K562 (cell line): ENCODE data around the gene TMEM114. TPM values are rescaled to one million over a fixed set of nuclear protein-coding genes. Genes with fewer than 3 reads are reported as not detected.

Experiments
- ARID1B ChIP-seq: fragments of 450-650 bp; IDR thresholded peaks from 2 replicates; pipeline ENCODE4 v1.6.1; 2016; ENCODE audit warnings: antibody characterized with exemption, mild to moderate bottlenecking, inconsistent platforms
- BCL6 ChIP-seq: fragments of 250-450 bp; sonication (Bioruptor Pico); IDR thresholded peaks from 2 replicates; pipeline ENCODE4 v1.4.0; 2020
- CHD4 ChIP-seq: fragments of 200-600 bp; sonication (generic); IDR thresholded peaks from 3 replicates; pipeline ENCODE4 v1.6.1; 2012; ENCODE audit warnings: low read depth, mild to moderate bottlenecking, mixed read lengths, low read length, inconsistent platforms; ENCODE audit not compliant: insufficient read depth, insufficient replicate concordance, poor library complexity, severe bottlenecking
- DMBX1 ChIP-seq: fragments of 250-450 bp; sonication (Bioruptor Pico); IDR thresholded peaks from 2 replicates; pipeline ENCODE4 v1.8.0; 2022; ENCODE audit warnings: inconsistent platforms, mild to moderate bottlenecking, moderate library complexity, borderline replicate concordance
- DPF2 ChIP-seq: fragments of 450-650 bp; IDR thresholded peaks from 2 replicates; pipeline ENCODE4 v1.6.1; 2016
- GATA2 ChIP-seq: sonication (generic); formaldehyde crosslinking; IDR thresholded peaks from 2 replicates; pipeline ENCODE4 v1.4.0; 2020; ENCODE audit warnings: mild to moderate bottlenecking, missing genetic modification reagents
- KLF1 ChIP-seq: fragments of 450-650 bp; IDR thresholded peaks from 2 replicates; pipeline ENCODE4 v1.6.1; 2016; ENCODE audit warnings: missing genetic modification characterization, missing compliant biosample characterization
- KLF6 ChIP-seq: fragments of 250-450 bp; sonication (Bioruptor Pico); IDR thresholded peaks from 2 replicates; pipeline ENCODE4 v1.4.0; 2020; ENCODE audit warnings: mild to moderate bottlenecking, moderate library complexity, borderline replicate concordance
- MEF2D ChIP-seq: conservative IDR thresholded peaks from 2 replicates; pipeline ENCODE4 v1.6.1; 2016; ENCODE audit warnings: low read depth, missing genetic modification characterization, missing compliant biosample characterization
- MITF ChIP-seq: IDR thresholded peaks from 2 replicates; pipeline ENCODE4 v1.6.1; 2014; ENCODE audit warnings: antibody characterized with exemption
- NCOA1 ChIP-seq: fragments of 450-650 bp; IDR thresholded peaks from 2 replicates; pipeline ENCODE4 v1.6.1; 2016; ENCODE audit warnings: low read depth
- NFIC ChIP-seq: fragments of 450-650 bp; IDR thresholded peaks from 2 replicates; pipeline ENCODE4 v1.6.1; 2017; ENCODE audit warnings: mild to moderate bottlenecking, inconsistent platforms
- PRPF4 ChIP-seq: fragments of 200-400 bp; formaldehyde crosslinking; IDR thresholded peaks from one replicate; pipeline ENCODE4 v1.6.1; 2017; ENCODE audit warnings: low read length, low read depth, mild to moderate bottlenecking; ENCODE audit not compliant: insufficient read depth, poor library complexity, severe bottlenecking
- SNRNP70 ChIP-seq: fragments of 200-400 bp; formaldehyde crosslinking; optimal IDR thresholded peaks from 2 replicates; pipeline ENCODE3; 2017; ENCODE audit warnings: low read depth, low read length
- TAF7 ChIP-seq: fragments of 450-650 bp; IDR thresholded peaks from 2 replicates; pipeline ENCODE4 v1.6.1; 2016; ENCODE audit warnings: missing genetic modification characterization, missing compliant biosample characterization
- TCF3 ChIP-seq: sonication (generic); formaldehyde crosslinking; IDR thresholded peaks from 2 replicates; pipeline ENCODE4 v1.4.0; 2020; ENCODE audit warnings: mild to moderate bottlenecking, missing genetic modification reagents
- TGIF2 ChIP-seq: sonication (generic); formaldehyde crosslinking; IDR thresholded peaks from 2 replicates; pipeline ENCODE4 v1.8.1; 2022; ENCODE audit warnings: mild to moderate bottlenecking, missing genetic modification reagents, moderate library complexity
- ZFP1 ChIP-seq: fragments of 450-650 bp; formaldehyde crosslinking; IDR thresholded peaks from 2 replicates; pipeline ENCODE4 v1.4.0; 2020; ENCODE audit warnings: mild to moderate bottlenecking, mixed read lengths
- ZMIZ1 ChIP-seq, 2 experiments: fragments of 150-350 bp in 1 of 2; IDR thresholded peaks; 2 replicates each; pipeline ENCODE4 v1.6.1; 2012 to 2016; ENCODE audit warnings: low read depth in 2 of 2, low read length in 2 of 2, mild to moderate bottlenecking in 1 of 2, moderate library complexity in 1 of 2
- ZNF184 ChIP-seq: sonication (generic); formaldehyde crosslinking; IDR thresholded peaks from 2 replicates; pipeline ENCODE4 v1.5.0; 2020; ENCODE audit warnings: missing genetic modification reagents
- ZNF280A ChIP-seq: fragments of 450-650 bp; IDR thresholded peaks from 2 replicates; pipeline ENCODE4 v1.6.1; 2018; ENCODE audit warnings: mild to moderate bottlenecking, low read depth; ENCODE audit not compliant: partially characterized antibody
- ZNF511 ChIP-seq: sonication (generic); formaldehyde crosslinking; IDR thresholded peaks from 2 replicates; pipeline ENCODE4 v1.8.0; 2022; ENCODE audit warnings: mild to moderate bottlenecking, missing genetic modification reagents
- ZNF644 ChIP-seq: fragments of 200-800 bp; sonication (Bioruptor generic); IDR thresholded peaks from 2 replicates; pipeline ENCODE4 v1.6.1; 2016; ENCODE audit warnings: low read depth, missing genetic modification characterization, missing compliant biosample characterization
- polyA plus RNA-seq, 8 experiments: library from polyadenylated mRNA; depleted of rRNA in 4 of 8; stranded (reverse) in 5 of 8; unstranded in 3 of 8; fragments of >200 nt; fragmentation: Nextera tagmentation in 2 of 8; fragmentation: Illumina TruSeq in 1 of 8; extraction: Ambion mirVana in 2 of 8; extraction: Trizol in 1 of 8; gene quantifications; 2 replicates each; pipeline versions ENCODE4 v1.2.1 to v1.2.3, GENCODE V29; 2011 to 2014; ENCODE audit warnings: inconsistent platforms in 1 of 8, missing spikeins in 1 of 8
- total RNA-seq, 7 experiments: library from RNA; depleted of rRNA in 6 of 7; stranded (reverse); fragments of >200 nt in 6 of 7; fragmentation: Illumina TruSeq in 2 of 7; extraction: Trizol in 2 of 7; gene quantifications; 2 replicates each; pipeline versions ENCODE4 v1.2.1 to v1.2.3, GENCODE V29; 2011 to 2021; ENCODE audit warnings: low replicate concordance in 1 of 7

TMEM114 gene
- total and polyA plus RNA-seq, 9 of the 15 experiments (the other 6 are each of a cell fraction or from before 2014, with no cell fraction given) = not detected

- peak in 1 of 2 experiments; percentile 96; a peak in 2 of 4 replicates for TF ChIP-seq ZMIZ1 (IDR thresholded peaks at IDR 0.05; ENCODE audit: low read depth in 2 of 2, low read length in 2 of 2)
- TF ChIP-seq CHD4 = no peak
- no peak for TF ChIP-seq ZNF280A
- peak; percentile 60; the same call in 1 of the 2 replicates for TF ChIP-seq NCOA1
- TF ChIP-seq KLF6 (CRISPR knock-in tag) = no peak
- TF ChIP-seq TGIF2 (CRISPR knock-in tag) = no peak
- no peak for TF ChIP-seq BCL6
- no peak for TF ChIP-seq MEF2D (tag)
- TF ChIP-seq TAF7 = no peak
- TF ChIP-seq GATA2 = peak; percentile 95
- peak; percentile 79 for TF ChIP-seq ZNF644 (tag)
- TF ChIP-seq TCF3 (CRISPR knock-in tag) = peak; percentile 96
- TF ChIP-seq ZNF184 = no peak
- peak; percentile 92 for TF ChIP-seq DPF2
- peak; percentile 86 for TF ChIP-seq DMBX1
- TF ChIP-seq KLF1 (tag) = peak; percentile 81; the same call in 1 of the 2 replicates
- TF ChIP-seq NFIC = peak; percentile 92
- 0 out of 2 replicates have a peak, but pooled peaks have one; percentile 11 for TF ChIP-seq MITF
- TF ChIP-seq ZNF511 (CRISPR knock-in tag) = no peak
- TF ChIP-seq PRPF4 = no peak
- peak; percentile 97 for TF ChIP-seq ARID1B
- TF ChIP-seq ZFP1 (CRISPR knock-in tag) = no peak
- TF ChIP-seq SNRNP70 = no peak
Observed at GRCh38 chr16:8594149-8594666, 3.9 kb upstream of the TMEM114 start (continued).
